ENCODE results near the gene SBF2. TPM values are rescaled to one million over a fixed set of nuclear protein-coding genes. Genes with fewer than 3 reads are reported as not detected.

Gene SBF2
- total and polyA plus RNA-seq, 2 donors (not counting 3 experiments of a cell fraction or from before 2014, with no cell fraction given) = 15.4 to 42.4 TPM

- FAIRE-seq (no peak), DNase-seq (ENCODE audit: low read depth, low spot score) (no peak)
- Histone ChIP-seq H4K20me1 (replicated peaks; ENCODE audit: control insufficient read depth, extremely low read depth, insufficient read depth, low read length) (no peaks in the 10 kb centered on the region), H3K4me3 (replicated peaks in 1 of 3; ENCODE audit: insufficient read depth in 1 of 3, low read depth in 1 of 3, low read length in 3 of 3) (no peak overlapping the region), H3K4me2 (ENCODE audit: insufficient read depth, low read length) (no peak overlapping the region), H3K27ac (ENCODE audit: insufficient read depth, low read depth, low read length) (no peak overlapping the region), H3K79me2 (ENCODE audit: control insufficient read depth, insufficient read depth, low read length) (peaks cover 51% of the 10 kb centered on the region), H3K9me1 (replicated peaks; ENCODE audit: control insufficient read depth, extremely low read depth, insufficient read depth, low read length) (no peaks in the 10 kb centered on the region), H3K9ac (replicated peaks; ENCODE audit: extremely low read depth, insufficient read depth, low read length) (no peak overlapping the region), H3K36me3 (ENCODE audit: control insufficient read depth in 2 of 2, extremely low read depth in 1 of 2, insufficient read depth in 2 of 2, low read length in 2 of 2) (peaks cover 16 to 32% of the 10 kb centered on the region in 2 experiments), H2AFZ (ENCODE audit: low read depth, low read length) (no peak overlapping the region), H3K4me1 (ENCODE audit: control insufficient read depth, extremely low read depth, insufficient read depth, low read length) (peaks cover 17% of the 10 kb centered on the region), H3K9me3 (replicated peaks; ENCODE audit: control insufficient read depth, insufficient read depth, low read length) (no peaks in the 10 kb centered on the region), H3K27me3 (ENCODE audit: control insufficient read depth in 2 of 2, insufficient read depth in 2 of 2, low read length in 2 of 2) (no peaks in the 10 kb centered on the region)
- no TSS peak for BruUV-seq (replicated peaks)
- TF ChIP-seq JUN (IDR thresholded peaks at IDR 0.05; ENCODE audit: borderline replicate concordance, insufficient read depth, insufficient read length, low read depth) = no peak
- TF ChIP-seq, protein P1, sequence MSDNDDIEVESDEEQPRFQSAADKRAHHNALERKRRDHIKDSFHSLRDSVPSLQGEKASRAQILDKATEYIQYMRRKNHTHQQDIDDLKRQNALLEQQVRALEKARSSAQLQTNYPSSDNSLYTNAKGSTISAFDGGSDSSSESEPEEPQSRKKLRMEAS (IDR thresholded peaks at IDR 0.05; ENCODE audit: insufficient read depth, insufficient read length) = no peak
- TF ChIP-seq MYC (IDR thresholded peaks at IDR 0.05; ENCODE audit: low read depth, low read length) = no peak
- TF ChIP-seq POLR2AphosphoS5 (IDR thresholded peaks at IDR 0.05; ENCODE audit: insufficient read depth, low read depth, low read length) = no peak
- TF ChIP-seq FOS (IDR thresholded peaks at IDR 0.05; ENCODE audit: borderline replicate concordance, insufficient read depth, low read length) = no peak
- no peak for TF ChIP-seq GATA2 (IDR thresholded peaks at IDR 0.05; ENCODE audit: insufficient read depth, insufficient read length, low read depth, low read length)
- no peak for TF ChIP-seq POLR2A (IDR thresholded peaks at IDR 0.05; ENCODE audit: low read depth, low read length)
- no peak for TF ChIP-seq EZH2 (IDR thresholded peaks at IDR 0.05; ENCODE audit: borderline replicate concordance, low read depth, low read length, severe bottlenecking)
- TF ChIP-seq, protein P2, sequence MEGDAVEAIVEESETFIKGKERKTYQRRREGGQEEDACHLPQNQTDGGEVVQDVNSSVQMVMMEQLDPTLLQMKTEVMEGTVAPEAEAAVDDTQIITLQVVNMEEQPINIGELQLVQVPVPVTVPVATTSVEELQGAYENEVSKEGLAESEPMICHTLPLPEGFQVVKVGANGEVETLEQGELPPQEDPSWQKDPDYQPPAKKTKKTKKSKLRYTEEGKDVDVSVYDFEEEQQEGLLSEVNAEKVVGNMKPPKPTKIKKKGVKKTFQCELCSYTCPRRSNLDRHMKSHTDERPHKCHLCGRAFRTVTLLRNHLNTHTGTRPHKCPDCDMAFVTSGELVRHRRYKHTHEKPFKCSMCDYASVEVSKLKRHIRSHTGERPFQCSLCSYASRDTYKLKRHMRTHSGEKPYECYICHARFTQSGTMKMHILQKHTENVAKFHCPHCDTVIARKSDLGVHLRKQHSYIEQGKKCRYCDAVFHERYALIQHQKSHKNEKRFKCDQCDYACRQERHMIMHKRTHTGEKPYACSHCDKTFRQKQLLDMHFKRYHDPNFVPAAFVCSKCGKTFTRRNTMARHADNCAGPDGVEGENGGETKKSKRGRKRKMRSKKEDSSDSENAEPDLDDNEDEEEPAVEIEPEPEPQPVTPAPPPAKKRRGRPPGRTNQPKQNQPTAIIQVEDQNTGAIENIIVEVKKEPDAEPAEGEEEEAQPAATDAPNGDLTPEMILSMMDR (IDR thresholded peaks at IDR 0.05; ENCODE audit: extremely low read depth in 1 of 2, insufficient read depth in 1 of 2, low read depth in 1 of 2, low read length in 2 of 2) = no peak
- POLR2A ChIA-PET = no interaction called here
- intact Hi-C loops (cut with micrococcal nuclease) = loop anchor here (5.0 kb wide), 1 partner anchor 269 kb away; the partner anchor contains the start of gene ZNF143
- CTCF ChIA-PET = no interaction called here
- dilution Hi-C loops (cut with MboI; ENCODE audit: extremely low pct_ligation_motif_present, low sequenced_read_pairs) = loop anchor here (25.0 kb wide), 1 partner anchor 119 kb away; no protein-coding TSS in a partner anchor
Observed at GRCh38 chr11:9731256-9731655, 562.8 kb downstream of the SBF2 start.

Small RNA genes lying within 50 kb of the gene (small RNA-seq; reads per million reads assigned to genes)
- gene AC080023.2 (ENCODE audit: insufficient read depth, insufficient read length, low read depth, low replicate concordance) (not detected), gene RNU7-28P (ENCODE audit: insufficient read depth, insufficient read length, low read depth, low replicate concordance) (not detected)

Other genes starting within 250 kb of the SBF2 start
- 36.7 and 45.3 TPM in 2 replicates for gene ADM, start 10.9 kb upstream of the SBF2 start, total RNA-seq
- 40.0 and 55.5 TPM in 2 replicates for gene ADM, start 10.9 kb upstream of the SBF2 start, polyA plus RNA-seq
- gene AMPD3, start 161.0 kb upstream of the SBF2 start, total RNA-seq = 1.7 and 2.5 TPM in 2 replicates
- 1.4 and 2.5 TPM in 2 replicates for gene AMPD3, start 161.0 kb upstream of the SBF2 start, polyA plus RNA-seq
- 31.8 and 32.4 TPM in 2 replicates for gene RNF141, start 247.0 kb upstream of the SBF2 start, total RNA-seq
- gene RNF141, start 247.0 kb upstream of the SBF2 start, polyA plus RNA-seq = 7.1 and 9.4 TPM in 2 replicates